Measurements from ENCODE around the gene NCLN. TPM values are rescaled to one million over a fixed set of nuclear protein-coding genes. Genes with fewer than 3 reads are reported as not detected.
"Not testable (repeated sequence)": the region's sequence is repeated elsewhere in the genome, so short reads cannot be mapped to it uniquely, and the experiment has no call there.

Gene NCLN
- total RNA-seq, 2 donors from 2014 or later = 75.0 to 195 TPM

DNA sequence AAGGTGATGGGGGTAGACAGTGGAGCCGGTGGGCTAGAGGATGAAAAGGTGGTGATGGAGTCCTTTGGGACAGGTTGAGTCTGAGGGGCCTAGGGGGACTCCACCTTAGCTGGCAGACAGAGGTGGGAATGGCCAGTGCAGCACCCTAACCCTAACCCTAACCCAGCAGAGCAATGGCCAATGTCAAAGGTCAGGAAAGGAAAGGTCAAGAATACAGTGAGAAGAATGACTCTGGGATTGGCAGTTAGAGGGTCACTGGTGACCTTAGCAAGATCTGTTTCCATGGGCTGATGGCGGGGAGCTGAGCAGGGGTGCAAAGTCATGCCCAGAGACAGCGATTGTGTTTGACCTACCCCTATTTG, 33.3 kb upstream of the NCLN start:
- H3K27me3 ChIP-seq = no peaks in the 10 kb centered on the region
- intact Hi-C loops (cut with DNase I) = no loop called here
- H3K4me3 ChIP-seq = no peak overlapping the region
- TF ChIP-seq, protein P1, sequence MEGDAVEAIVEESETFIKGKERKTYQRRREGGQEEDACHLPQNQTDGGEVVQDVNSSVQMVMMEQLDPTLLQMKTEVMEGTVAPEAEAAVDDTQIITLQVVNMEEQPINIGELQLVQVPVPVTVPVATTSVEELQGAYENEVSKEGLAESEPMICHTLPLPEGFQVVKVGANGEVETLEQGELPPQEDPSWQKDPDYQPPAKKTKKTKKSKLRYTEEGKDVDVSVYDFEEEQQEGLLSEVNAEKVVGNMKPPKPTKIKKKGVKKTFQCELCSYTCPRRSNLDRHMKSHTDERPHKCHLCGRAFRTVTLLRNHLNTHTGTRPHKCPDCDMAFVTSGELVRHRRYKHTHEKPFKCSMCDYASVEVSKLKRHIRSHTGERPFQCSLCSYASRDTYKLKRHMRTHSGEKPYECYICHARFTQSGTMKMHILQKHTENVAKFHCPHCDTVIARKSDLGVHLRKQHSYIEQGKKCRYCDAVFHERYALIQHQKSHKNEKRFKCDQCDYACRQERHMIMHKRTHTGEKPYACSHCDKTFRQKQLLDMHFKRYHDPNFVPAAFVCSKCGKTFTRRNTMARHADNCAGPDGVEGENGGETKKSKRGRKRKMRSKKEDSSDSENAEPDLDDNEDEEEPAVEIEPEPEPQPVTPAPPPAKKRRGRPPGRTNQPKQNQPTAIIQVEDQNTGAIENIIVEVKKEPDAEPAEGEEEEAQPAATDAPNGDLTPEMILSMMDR (IDR thresholded peaks at IDR 0.05) = no peak
- H3K4me1 ChIP-seq = no peaks in the 10 kb centered on the region
- no peak overlapping the region for H3K9ac ChIP-seq (ENCODE audit: low read depth in 2 of 2, low read length in 2 of 2)
- DNase-seq = no peak
- H3K9me3 ChIP-seq = no peaks in the 10 kb centered on the region
- no peaks in the 10 kb centered on the region for H3K36me3 ChIP-seq
- H3K27ac ChIP-seq = no peak overlapping the region

DNA sequence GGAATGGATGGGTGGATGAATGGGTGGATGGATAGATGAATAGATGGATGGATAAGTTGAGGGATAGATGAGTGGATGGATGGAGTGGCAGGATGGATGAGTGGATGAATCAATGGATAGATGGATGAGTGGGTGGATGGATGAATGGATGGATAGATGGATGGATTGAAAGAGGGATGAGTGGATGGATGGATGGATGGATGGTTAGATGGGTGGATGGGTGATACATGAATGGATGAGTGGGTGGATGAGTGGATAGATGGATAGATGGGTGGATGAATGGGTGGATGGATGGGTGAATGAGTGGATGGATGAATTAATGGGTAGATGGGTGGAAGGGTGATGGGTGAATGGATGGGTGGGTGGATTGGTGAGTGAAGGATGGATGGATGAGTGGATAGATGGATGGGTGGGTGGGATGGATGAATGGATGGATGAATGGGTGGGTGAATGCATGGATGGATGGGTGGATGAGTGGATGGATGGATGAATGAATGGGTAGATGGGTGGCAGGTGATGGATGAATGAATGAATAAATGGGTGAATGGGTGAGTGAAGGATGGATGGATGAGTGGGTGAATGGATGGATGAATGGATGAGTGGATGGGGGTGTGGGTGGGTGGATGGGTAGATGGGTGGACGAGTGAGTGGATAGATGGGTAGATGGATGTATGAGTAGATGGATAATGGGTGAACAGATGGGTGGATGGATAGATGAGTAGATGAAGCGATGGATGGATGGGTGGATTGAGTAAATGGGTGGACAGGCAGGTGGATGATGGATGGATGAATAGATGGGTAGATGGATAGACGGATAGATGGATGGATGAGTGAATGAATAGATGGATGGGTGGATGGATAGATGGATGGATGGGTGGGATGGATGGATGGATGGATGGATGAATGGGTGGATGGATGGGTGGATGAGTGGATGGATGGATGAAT, 32.2 kb upstream of the NCLN start:
- Histone ChIP-seq H3K4me1 (no peaks in the 10 kb centered on the region), H3K9ac (ENCODE audit: low read depth in 2 of 2, low read length in 2 of 2) (no peak overlapping the region), H3K27me3 (no peaks in the 10 kb centered on the region), H3K36me3 (no peaks in the 10 kb centered on the region), H3K9me3 (no peaks in the 10 kb centered on the region), H3K27ac (no peak overlapping the region), H3K4me3 (no peak overlapping the region)
- TF ChIP-seq, protein P1 (IDR thresholded peaks at IDR 0.05) = no peak
- intact Hi-C loops (cut with DNase I) = no loop called here
- no peak for DNase-seq

DNA sequence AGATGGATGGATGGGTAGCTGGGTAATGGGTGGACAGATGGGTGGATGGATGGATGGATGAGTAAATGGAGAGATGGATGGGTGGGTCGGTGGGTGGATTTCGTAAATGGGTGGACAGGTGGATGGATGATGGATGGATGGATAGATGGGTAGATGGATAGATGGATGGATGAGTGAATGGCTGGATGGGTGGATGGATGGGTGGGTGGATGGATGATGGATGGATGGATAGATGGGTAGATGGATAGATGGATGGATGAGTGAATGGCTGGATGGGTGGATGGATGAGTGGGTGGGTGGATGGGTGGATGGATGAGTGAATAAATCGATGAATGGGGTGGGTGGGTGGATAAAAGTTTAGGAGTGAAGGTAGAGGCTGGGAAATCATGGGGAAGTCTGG, 31.3 kb upstream of the NCLN start:
- peak overlapping the region; percentile 36 for H3K27ac ChIP-seq

DNA sequence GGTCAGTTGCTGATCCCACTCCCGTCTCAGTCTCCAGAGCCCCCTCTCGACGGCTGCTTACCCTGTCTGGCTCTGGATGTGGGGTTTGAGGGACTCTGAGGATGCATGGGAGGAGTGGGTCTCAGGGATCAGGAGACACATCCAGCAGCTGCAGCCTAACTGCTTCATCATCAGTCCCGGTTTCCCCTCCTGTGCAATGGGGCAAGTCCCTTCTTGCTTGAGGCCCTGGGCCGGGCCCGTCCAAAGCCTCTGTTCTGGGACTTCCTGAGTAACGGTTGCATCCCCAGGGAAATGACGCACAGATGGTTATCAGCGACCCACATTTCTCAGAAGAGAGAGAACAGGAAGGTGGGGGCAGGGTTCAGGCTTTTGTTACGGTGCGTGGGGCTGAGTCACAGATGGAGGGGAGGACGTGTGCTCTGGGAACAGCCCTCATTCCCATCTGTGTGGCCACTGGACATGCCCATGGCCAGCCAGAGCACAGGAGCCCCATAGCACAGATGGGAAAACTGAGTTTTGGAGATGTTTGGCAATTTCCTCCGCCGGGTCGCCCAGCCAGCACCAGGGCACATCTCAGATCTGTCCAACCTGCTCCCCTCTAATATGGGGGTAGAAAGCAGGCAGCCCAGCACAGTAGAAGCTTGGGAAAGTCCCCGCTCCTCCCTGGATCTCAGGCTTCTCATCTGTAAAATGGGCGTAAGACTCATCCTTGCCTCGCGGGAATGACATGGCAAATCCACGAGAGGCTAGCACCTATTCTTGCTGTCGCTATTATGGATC, 30.6 kb upstream of the NCLN start:
- peak overlapping the region; percentile 36 for H3K27ac ChIP-seq
- H3K4me3 ChIP-seq = no peak overlapping the region

More for the DNA sequence above, 31.3 kb upstream of the NCLN start:
- DNase-seq; intact Hi-C loops (cut with DNase I); H3K4me1 ChIP-seq; H3K9me3 ChIP-seq; H3K9ac ChIP-seq (ENCODE audit: low read depth in 2 of 2, low read length in 2 of 2); H3K36me3 ChIP-seq; H3K27me3 ChIP-seq; H3K4me3 ChIP-seq: not testable (repeated sequence)

DNA sequence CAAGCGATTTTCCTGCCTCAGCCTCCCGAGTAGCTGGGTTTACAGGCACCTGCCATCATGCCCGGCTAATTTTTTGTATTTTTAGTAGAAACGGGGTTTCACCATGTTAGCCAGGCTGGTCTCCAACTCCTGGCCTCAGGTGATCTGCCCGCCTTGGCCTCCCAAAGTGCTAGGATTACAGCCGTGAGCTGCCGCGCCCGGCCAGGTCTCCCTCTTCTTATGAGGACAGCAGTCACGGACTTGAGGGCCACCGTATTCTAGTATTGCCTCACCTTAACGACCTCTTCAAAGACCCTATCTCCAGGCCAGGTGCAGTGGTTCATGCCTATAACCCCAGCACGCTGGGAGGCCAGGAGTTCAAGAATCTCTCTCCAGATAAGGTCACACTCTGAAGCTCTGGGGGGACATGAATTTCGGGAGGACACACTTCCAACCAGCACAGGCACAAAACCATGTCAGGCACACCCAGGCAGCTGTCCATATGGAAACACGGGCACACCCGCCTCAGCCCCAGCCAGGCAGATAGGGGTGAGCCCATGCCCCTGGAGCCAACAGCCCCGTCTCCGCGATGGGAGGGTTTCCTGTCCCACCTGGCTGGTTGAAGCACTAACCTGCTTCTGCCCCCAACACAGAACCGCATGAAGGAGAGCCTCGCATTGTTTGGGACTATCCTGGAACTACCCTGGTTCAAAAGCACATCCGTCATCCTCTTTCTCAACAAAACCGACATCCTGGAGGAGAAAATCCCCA, 28.5 kb upstream of the NCLN start:
- DNase-seq = no peak
- no peak overlapping the region for H3K4me3 ChIP-seq
- no peaks in the 10 kb centered on the region for H3K4me1 ChIP-seq
- H3K9me3 ChIP-seq = no peaks in the 10 kb centered on the region
- intact Hi-C loops (cut with DNase I) = no loop called here
- no peak overlapping the region for H3K27ac ChIP-seq
- H3K9ac ChIP-seq (ENCODE audit: low read depth in 2 of 2, low read length in 2 of 2) = no peak overlapping the region
- no peaks in the 10 kb centered on the region for H3K36me3 ChIP-seq
- H3K27me3 ChIP-seq = no peaks in the 10 kb centered on the region
- TF ChIP-seq, protein P1 (IDR thresholded peaks at IDR 0.05) = no peak

More for the DNA sequence above, 30.6 kb upstream of the NCLN start:
- Histone ChIP-seq H3K27me3 (no peaks in the 10 kb centered on the region), H3K4me1 (no peaks in the 10 kb centered on the region), H3K9me3 (no peaks in the 10 kb centered on the region), H3K9ac (ENCODE audit: low read depth in 2 of 2, low read length in 2 of 2) (peak overlapping the region in 1 of 2 donors; percentile 50), H3K36me3 (no peaks in the 10 kb centered on the region)
- TF ChIP-seq, protein P1 (IDR thresholded peaks at IDR 0.05) = no peak
- intact Hi-C loops (cut with DNase I) = no loop called here
- DNase-seq = peak; percentile 49

Data from colonic mucosa (tissue), 4 donors.